K562 (cell line): Measurements from ENCODE around the gene TRAF5. TPM values are rescaled to one million over a fixed set of nuclear protein-coding genes. Genes with fewer than 3 reads are reported as not detected.

Experiments used
- ATF7 ChIP-seq: fragments of 450-650 bp; IDR thresholded peaks from 2 replicates; pipeline ENCODE4 v1.7.1; 2014; ENCODE audit warnings: mild to moderate bottlenecking, moderate library complexity
- CBX5 ChIP-seq: IDR thresholded peaks from 2 replicates; pipeline ENCODE4 v1.6.1; 2014; ENCODE audit warnings: low read depth, borderline replicate concordance
- E2F1 ChIP-seq: sonication (generic); formaldehyde crosslinking; IDR thresholded peaks from 2 replicates; pipeline ENCODE4 v1.8.1; 2023; ENCODE audit warnings: mild to moderate bottlenecking, missing genetic modification reagents, moderate library complexity
- FOXO4 ChIP-seq: fragments of 450-650 bp; formaldehyde crosslinking; IDR thresholded peaks from 2 replicates; pipeline ENCODE4 v1.4.0; 2020; ENCODE audit warnings: mild to moderate bottlenecking, moderate library complexity
- MXI1 ChIP-seq: IDR thresholded peaks from 2 replicates; pipeline ENCODE4 v1.6.1; 2011; ENCODE audit warnings: low read depth, mild to moderate bottlenecking, improper control_type of control experiment, low read length
- PKNOX1 ChIP-seq: fragments of 450-650 bp; IDR thresholded peaks from 2 replicates; pipeline ENCODE4 v1.6.1; 2016
- RBM39 ChIP-seq: fragments of 200-400 bp; formaldehyde crosslinking; optimal IDR thresholded peaks from 2 replicates; pipeline ENCODE3; 2018; ENCODE audit warnings: low read depth, low read length
- ZNF639 ChIP-seq, 2 experiments: fragments of 200-800 bp in 1 of 2; sonication (Bioruptor generic) in 1 of 2; sonication (generic) in 1 of 2; formaldehyde crosslinking in 1 of 2; IDR thresholded peaks in 1 of 2; conservative IDR thresholded peaks in 1 of 2; 2 replicates each; pipeline versions ENCODE4 v1.5.0 to v1.6.1; 2016 to 2020; ENCODE audit warnings: missing compliant biosample characterization in 1 of 2, missing genetic modification characterization in 1 of 2, missing genetic modification reagents in 1 of 2
- ZNF644 ChIP-seq: fragments of 200-800 bp; sonication (Bioruptor generic); IDR thresholded peaks from 2 replicates; pipeline ENCODE4 v1.6.1; 2016; ENCODE audit warnings: low read depth, missing genetic modification characterization, missing compliant biosample characterization
- polyA plus RNA-seq, 8 experiments: library from polyadenylated mRNA; depleted of rRNA in 4 of 8; stranded (reverse) in 5 of 8; unstranded in 3 of 8; fragments of >200 nt; fragmentation: Nextera tagmentation in 2 of 8; fragmentation: Illumina TruSeq in 1 of 8; extraction: Ambion mirVana in 2 of 8; extraction: Trizol in 1 of 8; gene quantifications; 2 replicates each; pipeline versions ENCODE4 v1.2.1 to v1.2.3, GENCODE V29; 2011 to 2014; ENCODE audit warnings: inconsistent platforms in 1 of 8, missing spikeins in 1 of 8
- total RNA-seq, 7 experiments: library from RNA; depleted of rRNA in 6 of 7; stranded (reverse); fragments of >200 nt in 6 of 7; fragmentation: Illumina TruSeq in 2 of 7; extraction: Trizol in 2 of 7; gene quantifications; 2 replicates each; pipeline versions ENCODE4 v1.2.1 to v1.2.3, GENCODE V29; 2011 to 2021; ENCODE audit warnings: low replicate concordance in 1 of 7
- TF ChIP-seq, protein P1 (sequence below), 2 experiments: fragments of 450-650 bp in 1 of 2; sonication (generic) in 1 of 2; formaldehyde crosslinking in 1 of 2; IDR thresholded peaks in 1 of 2; conservative IDR thresholded peaks in 1 of 2; 2 replicates each; pipeline versions ENCODE4 v1.6.1 to v1.8.1; 2016 to 2023; ENCODE audit warnings: mild to moderate bottlenecking in 2 of 2, moderate library complexity in 2 of 2, inconsistent platforms in 1 of 2, missing genetic modification reagents in 1 of 2
- TF ChIP-seq, protein P2 (sequence below): sonication (generic); formaldehyde crosslinking; IDR thresholded peaks from 2 replicates; pipeline ENCODE4 v1.8.0; 2022; ENCODE audit warnings: mild to moderate bottlenecking, missing genetic modification reagents
- TF ChIP-seq, protein P3 (sequence below): fragments of 250-450 bp; sonication (Bioruptor Pico); IDR thresholded peaks from 2 replicates; pipeline ENCODE4 v1.5.0; 2021
- TF ChIP-seq, protein P4 (sequence below): sonication (generic); formaldehyde crosslinking; IDR thresholded peaks from 2 replicates; pipeline ENCODE4 v1.9.0; 2022; ENCODE audit warnings: mild to moderate bottlenecking, missing genetic modification reagents
- TF ChIP-seq, protein P5 (sequence below), 2 experiments: IDR thresholded peaks; 2 replicates each; pipeline ENCODE4 v1.6.1; 2011; ENCODE audit warnings: borderline replicate concordance in 1 of 2, control low read depth in 1 of 2, low read depth in 1 of 2, low read length in 1 of 2, mild to moderate bottlenecking in 1 of 2, mixed read lengths in 1 of 2, moderate library complexity in 1 of 2; ENCODE audit not compliant: insufficient read depth in 1 of 2, insufficient read length in 1 of 2, poor library complexity in 1 of 2, severe bottlenecking in 1 of 2; ENCODE audit errors: extremely low read depth in 1 of 2
- TF ChIP-seq, protein P6 (sequence below): sonication (generic); IDR thresholded peaks from 2 replicates; pipeline ENCODE4 v1.6.1; 2016

The TRAF5 gene
- total and polyA plus RNA-seq, 9 of the 15 experiments (the other 6 are each of a cell fraction or from before 2014, with no cell fraction given): 2.0 to 9.3 (median 5.3) TPM

- TF ChIP-seq, protein P1, sequence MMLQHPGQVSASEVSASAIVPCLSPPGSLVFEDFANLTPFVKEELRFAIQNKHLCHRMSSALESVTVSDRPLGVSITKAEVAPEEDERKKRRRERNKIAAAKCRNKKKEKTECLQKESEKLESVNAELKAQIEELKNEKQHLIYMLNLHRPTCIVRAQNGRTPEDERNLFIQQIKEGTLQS (IDR thresholded peaks at IDR 0.05): peak; percentile 19; the same call in 1 of the 2 replicates
- TF ChIP-seq, protein P1 (CRISPR knock-in tag; conservative IDR thresholded peaks at IDR 0.05): no peak
- TF ChIP-seq, protein P2, sequence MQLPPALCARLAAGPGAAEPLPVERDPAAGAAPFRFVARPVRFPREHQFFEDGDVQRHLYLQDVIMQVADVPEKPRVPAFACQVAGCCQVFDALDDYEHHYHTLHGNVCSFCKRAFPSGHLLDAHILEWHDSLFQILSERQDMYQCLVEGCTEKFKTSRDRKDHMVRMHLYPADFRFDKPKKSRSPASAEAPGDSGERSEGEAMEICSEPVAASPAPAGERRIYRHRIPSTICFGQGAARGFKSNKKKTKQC (CRISPR knock-in tag): no peak
- TF ChIP-seq, protein P3, sequence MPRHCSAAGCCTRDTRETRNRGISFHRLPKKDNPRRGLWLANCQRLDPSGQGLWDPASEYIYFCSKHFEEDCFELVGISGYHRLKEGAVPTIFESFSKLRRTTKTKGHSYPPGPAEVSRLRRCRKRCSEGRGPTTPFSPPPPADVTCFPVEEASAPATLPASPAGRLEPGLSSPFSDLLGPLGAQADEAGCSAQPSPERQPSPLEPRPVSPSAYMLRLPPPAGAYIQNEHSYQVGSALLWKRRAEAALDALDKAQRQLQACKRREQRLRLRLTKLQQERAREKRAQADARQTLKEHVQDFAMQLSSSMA (CRISPR knock-in tag): no peak
- TF ChIP-seq, protein P4, sequence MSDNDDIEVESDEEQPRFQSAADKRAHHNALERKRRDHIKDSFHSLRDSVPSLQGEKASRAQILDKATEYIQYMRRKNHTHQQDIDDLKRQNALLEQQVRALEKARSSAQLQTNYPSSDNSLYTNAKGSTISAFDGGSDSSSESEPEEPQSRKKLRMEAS: peak; percentile 51; the same call in 1 of the 2 replicates
- no peak for TF ChIP-seq MXI1
- no peak for TF ChIP-seq FOXO4 (CRISPR knock-in tag)
- TF ChIP-seq ATF7: 0 out of 2 replicates have a peak, but pooled peaks have one; percentile 27
- TF ChIP-seq E2F1 (CRISPR knock-in tag): no peak
- TF ChIP-seq RBM39: no peak
- TF ChIP-seq, protein P5, sequence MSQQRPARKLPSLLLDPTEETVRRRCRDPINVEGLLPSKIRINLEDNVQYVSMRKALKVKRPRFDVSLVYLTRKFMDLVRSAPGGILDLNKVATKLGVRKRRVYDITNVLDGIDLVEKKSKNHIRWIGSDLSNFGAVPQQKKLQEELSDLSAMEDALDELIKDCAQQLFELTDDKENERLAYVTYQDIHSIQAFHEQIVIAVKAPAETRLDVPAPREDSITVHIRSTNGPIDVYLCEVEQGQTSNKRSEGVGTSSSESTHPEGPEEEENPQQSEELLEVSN (IDR thresholded peaks at IDR 0.05; ENCODE audit: borderline replicate concordance in 1 of 2, extremely low read depth in 1 of 2, insufficient read depth in 1 of 2, insufficient read length in 1 of 2, low read depth in 1 of 2, low read length in 1 of 2, poor library complexity in 1 of 2, severe bottlenecking in 1 of 2): peak; percentile 47 to 50
- 0 out of 2 replicates have a peak, but pooled peaks have one; percentile 18 for TF ChIP-seq PKNOX1
- peak in 1 of 2 experiments; percentile 64; a peak in 1 of 4 replicates for TF ChIP-seq ZNF639 (CRISPR knock-in tag; conservative IDR thresholded peaks at IDR 0.05 in 1 of 2, IDR thresholded peaks at IDR 0.05 in 1 of 2)
- TF ChIP-seq ZNF644: peak; percentile 77; the same call in 1 of the 2 replicates
- no peak for TF ChIP-seq CBX5
- TF ChIP-seq, protein P6, sequence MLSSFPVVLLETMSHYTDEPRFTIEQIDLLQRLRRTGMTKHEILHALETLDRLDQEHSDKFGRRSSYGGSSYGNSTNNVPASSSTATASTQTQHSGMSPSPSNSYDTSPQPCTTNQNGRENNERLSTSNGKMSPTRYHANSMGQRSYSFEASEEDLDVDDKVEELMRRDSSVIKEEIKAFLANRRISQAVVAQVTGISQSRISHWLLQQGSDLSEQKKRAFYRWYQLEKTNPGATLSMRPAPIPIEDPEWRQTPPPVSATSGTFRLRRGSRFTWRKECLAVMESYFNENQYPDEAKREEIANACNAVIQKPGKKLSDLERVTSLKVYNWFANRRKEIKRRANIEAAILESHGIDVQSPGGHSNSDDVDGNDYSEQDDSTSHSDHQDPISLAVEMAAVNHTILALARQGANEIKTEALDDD: no peak
Observed at GRCh38 chr1:211344152-211344618, 17.6 kb downstream of the TRAF5 start (continued).
